Measurements from ENCODE around the gene SOX5.

- TF ChIP-seq CTCF (conservative IDR thresholded peaks at IDR 0.05 in 1 of 2, IDR thresholded peaks at IDR 0.05 in 1 of 2; ENCODE audit: low read depth in 1 of 2, low read length in 2 of 2) (no peak), EZH2 (IDR thresholded peaks at IDR 0.05; ENCODE audit: low read length, missing control alignments) (no peak)
Measured at GRCh38 chr12:23949348-23950209, at the start of gene SOX5.
